Erythroblast (primary cell): Measurements from ENCODE around the gene ZNF320.

ENCODE experiments used
- GATA1 ChIP-seq: IDR thresholded peaks from 2 replicates; pipeline ENCODE4 v1.6.1; 2011; ENCODE audit warnings: low read depth, mild to moderate bottlenecking, control low read depth, low read length, moderate library complexity
- POLR2A ChIP-seq: IDR thresholded peaks from 2 replicates; pipeline ENCODE4 v1.6.1; 2011; ENCODE audit warnings: mild to moderate bottlenecking, low read length

- TF ChIP-seq POLR2A, result peak; percentile 82
- TF ChIP-seq GATA1, result no peak
Measured at GRCh38 chr19:52922841-52923777, 25.7 kb upstream of the ZNF320 start, which contains the start of gene ZNF888.
